Testis (tissue), 2 donors: Measurements from ENCODE around the gene UTP11.

Experiments
- CTCF ChIP-seq, 3 experiments: fragments of 450-650 bp in 2 of 3; fragments of 200-600 bp in 1 of 3; sonication (generic) in 1 of 3; IDR thresholded peaks; one replicate each; pipeline ENCODE4 v1.5.1; 2016 to 2019; ENCODE audit warnings: antibody characterized with exemption in 3 of 3, mild to moderate bottlenecking in 2 of 3, moderate library complexity in 1 of 3
- POLR2A ChIP-seq: fragments of 450-650 bp; IDR thresholded peaks from one replicate; pipeline ENCODE4 v1.6.1; 2017; ENCODE audit warnings: antibody characterized with exemption, mild to moderate bottlenecking, moderate library complexity

GRCh38 chr1:37999430-38000232 is 12.9 kb upstream of the UTP11 start:
- TF ChIP-seq CTCF (IDR thresholded peaks at IDR 0.05), result no peak
- TF ChIP-seq POLR2A, result no peak
